CD4-positive, alpha-beta T cell (primary cell): Measurements from ENCODE around the gene ASTN2. TPM values are rescaled to one million over a fixed set of nuclear protein-coding genes. Genes with fewer than 3 reads are reported as not detected.

Source experiments
- ATAC-seq: fragments of 200-7000 bp; cut with Tn5 transposase; one replicate; pipeline ENCODE4 v1.10.0; 2022; ENCODE audit warnings: mild to moderate bottlenecking; ENCODE audit not compliant: poor library complexity
- CTCF ChIA-PET: fragments of 350-600 bp; sonication (Branson Sonifier 250); formaldehyde crosslinking; loops from one replicate; lab custom pipeline; 2021; ENCODE audit warnings: antibody characterized with exemption, inconsistent platforms; lab: Charles Lee
- POLR2A ChIA-PET: fragments of 350-600 bp; sonication (Branson Sonifier 250); formaldehyde crosslinking; loops from one replicate; lab custom pipeline; 2021; ENCODE audit warnings: antibody characterized with exemption, inconsistent platforms; lab: Charles Lee
- DNase-seq, 14 experiments: peaks; one replicate each; pipeline ENCODE4 v3.0.0-alpha.2; 2013 to 2020; ENCODE audit warnings: mixed read lengths in 2 of 14
- H3K27ac ChIP-seq, 2 donors: one replicate each; pipeline versions ENCODE4 v1.5.1 to v1.7.0; 2013; ENCODE audit warnings: low read length in 2 of 2, low read depth in 1 of 2, mild to moderate bottlenecking in 1 of 2
- H3K27me3 ChIP-seq, 2 experiments: 1 replicate in 1 of 2; 2 replicates in 1 of 2; pipeline versions ENCODE4 v1.6.1 to v1.7.0; 2013; ENCODE audit warnings: low read length in 2 of 2, control low read depth in 1 of 2, mild to moderate bottlenecking in 1 of 2, moderate library complexity in 1 of 2; ENCODE audit not compliant: insufficient read depth in 2 of 2, control insufficient read depth in 1 of 2
- H3K36me3 ChIP-seq: one replicate; pipeline ENCODE4 v1.6.1; 2013; ENCODE audit warnings: low read length, control low read depth; ENCODE audit not compliant: insufficient read depth
- H3K4me1 ChIP-seq: one replicate; pipeline ENCODE4 v1.6.1; 2013; ENCODE audit warnings: low read length, control low read depth; ENCODE audit not compliant: insufficient read depth
- H3K4me3 ChIP-seq: one replicate; pipeline ENCODE4 v1.5.1; 2013; ENCODE audit warnings: mild to moderate bottlenecking, low read length, moderate library complexity
- H3K9me3 ChIP-seq, 2 experiments: 1 replicate in 1 of 2; 2 replicates in 1 of 2; pipeline versions ENCODE4 v1.6.1 to v1.7.0; 2013; ENCODE audit warnings: low read length in 2 of 2, mild to moderate bottlenecking in 2 of 2, control low read depth in 1 of 2, moderate library complexity in 1 of 2; ENCODE audit not compliant: control insufficient read depth in 1 of 2, insufficient read depth in 1 of 2
- H3K27ac Mint-ChIP-seq: one replicate; pipeline ENCODE4 v1.8.0; 2020; ENCODE audit warnings: mixed read lengths
- H3K27me3 Mint-ChIP-seq: one replicate; pipeline ENCODE4 v1.8.0; 2021; ENCODE audit warnings: mixed read lengths
- H3K36me3 Mint-ChIP-seq: one replicate; pipeline ENCODE4 v1.8.0; 2021; ENCODE audit warnings: low read depth, mixed read lengths
- H3K4me1 Mint-ChIP-seq: one replicate; pipeline ENCODE4 v1.8.0; 2021; ENCODE audit warnings: low read depth, mixed read lengths
- H3K4me3 Mint-ChIP-seq: one replicate; pipeline ENCODE4 v1.8.0; 2020; ENCODE audit warnings: mild to moderate bottlenecking, mixed read lengths
- H3K9me3 Mint-ChIP-seq: one replicate; pipeline ENCODE4 v1.8.0; 2020; ENCODE audit warnings: mixed read lengths
- intact Hi-C, 2 experiments: fragments of 100-400 bp; cut with DNase I in 1 of 2; cut with micrococcal nuclease in 1 of 2; formaldehyde crosslinking; loops; one replicate each; pipeline versions ENCODE4 v1.15.1 to v1.9.0; 2023 to 2025; cut with DNase I, micrococcal nuclease
- total RNA-seq, 174 experiments: library from RNA in 2 of 174; stranded (reverse) in 2 of 174; gene quantifications; one replicate each; pipeline ENCODE4 v1.2.3 and lab custom pipeline; 2021 to 2026
- TF ChIP-seq, protein P1 (sequence below): fragments of 200-600 bp; IDR thresholded peaks from one replicate; pipeline ENCODE4 v1.8.0; 2022; ENCODE audit warnings: antibody characterized with exemption, mild to moderate bottlenecking

ASTN2 gene
- total RNA-seq, 2 experiments from 2014 or later = 2.3 to 2.4 TPM

DNA sequence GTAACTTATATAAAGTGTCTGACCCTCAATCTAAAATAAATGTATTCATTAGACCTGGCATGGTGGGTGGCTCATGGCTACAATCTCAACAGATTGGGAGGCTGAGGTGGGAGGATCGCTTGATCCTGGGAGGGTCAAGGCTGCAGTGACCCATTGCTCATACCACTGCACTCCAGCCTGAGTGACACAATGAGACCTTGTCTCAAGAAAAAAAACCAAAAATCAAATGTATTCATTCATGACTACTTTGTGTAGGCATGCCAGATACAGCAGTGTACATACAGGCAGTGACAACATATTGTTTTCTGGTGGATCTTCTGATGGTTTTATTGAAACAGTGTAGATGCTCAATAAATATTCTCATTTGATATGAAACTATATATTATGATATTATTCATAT lies 526.8 kb downstream of the ASTN2 start:
- no peaks in the 10 kb centered on the region for H3K9me3 Mint-ChIP-seq
- CTCF ChIA-PET = no interaction called here
- H3K4me3 Mint-ChIP-seq = no peak overlapping the region
- TF ChIP-seq, protein P1, sequence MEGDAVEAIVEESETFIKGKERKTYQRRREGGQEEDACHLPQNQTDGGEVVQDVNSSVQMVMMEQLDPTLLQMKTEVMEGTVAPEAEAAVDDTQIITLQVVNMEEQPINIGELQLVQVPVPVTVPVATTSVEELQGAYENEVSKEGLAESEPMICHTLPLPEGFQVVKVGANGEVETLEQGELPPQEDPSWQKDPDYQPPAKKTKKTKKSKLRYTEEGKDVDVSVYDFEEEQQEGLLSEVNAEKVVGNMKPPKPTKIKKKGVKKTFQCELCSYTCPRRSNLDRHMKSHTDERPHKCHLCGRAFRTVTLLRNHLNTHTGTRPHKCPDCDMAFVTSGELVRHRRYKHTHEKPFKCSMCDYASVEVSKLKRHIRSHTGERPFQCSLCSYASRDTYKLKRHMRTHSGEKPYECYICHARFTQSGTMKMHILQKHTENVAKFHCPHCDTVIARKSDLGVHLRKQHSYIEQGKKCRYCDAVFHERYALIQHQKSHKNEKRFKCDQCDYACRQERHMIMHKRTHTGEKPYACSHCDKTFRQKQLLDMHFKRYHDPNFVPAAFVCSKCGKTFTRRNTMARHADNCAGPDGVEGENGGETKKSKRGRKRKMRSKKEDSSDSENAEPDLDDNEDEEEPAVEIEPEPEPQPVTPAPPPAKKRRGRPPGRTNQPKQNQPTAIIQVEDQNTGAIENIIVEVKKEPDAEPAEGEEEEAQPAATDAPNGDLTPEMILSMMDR = no peak
- no peak overlapping the region for H3K4me3 ChIP-seq
- H3K36me3 Mint-ChIP-seq = no peaks in the 10 kb centered on the region
- H3K9me3 ChIP-seq = no peaks in the 10 kb centered on the region
- no peaks in the 10 kb centered on the region for H3K27me3 Mint-ChIP-seq
- no peaks in the 10 kb centered on the region for H3K4me1 Mint-ChIP-seq
- H3K27ac ChIP-seq = no peak overlapping the region
- intact Hi-C loops = no loop called here
- no peaks in the 10 kb centered on the region for H3K27me3 ChIP-seq
- H3K27ac Mint-ChIP-seq = no peak overlapping the region
- POLR2A ChIA-PET = no interaction called here
- no peaks in the 10 kb centered on the region for H3K36me3 ChIP-seq
- DNase-seq (no peak), ATAC-seq (no peak)
- no peaks in the 10 kb centered on the region for H3K4me1 ChIP-seq

DNA sequence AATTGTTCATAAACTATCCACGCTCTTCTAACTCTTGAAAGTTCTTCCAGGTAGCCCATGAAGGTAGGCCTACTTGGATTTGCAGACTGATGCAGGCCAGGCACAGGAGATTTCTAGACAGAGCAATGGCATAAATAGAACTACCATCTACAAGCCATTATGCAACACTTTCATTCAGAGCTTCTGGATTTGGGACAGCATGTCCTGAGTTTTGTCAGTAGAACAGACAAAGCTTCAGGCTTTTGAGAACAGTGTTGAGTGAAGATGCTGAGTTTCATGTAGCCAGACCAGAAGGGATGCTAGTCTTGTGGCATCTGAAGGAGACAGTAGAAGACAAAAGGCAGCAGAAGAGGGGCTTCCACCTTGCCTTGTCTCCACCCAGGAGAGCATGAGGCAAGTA lies 531.2 kb downstream of the ASTN2 start:
- TF ChIP-seq, protein P1 = no peak
- Histone ChIP-seq H3K27me3 (no peaks in the 10 kb centered on the region), H3K36me3 (no peaks in the 10 kb centered on the region), H3K4me3 (no peak overlapping the region), H3K4me1 (no peaks in the 10 kb centered on the region), H3K9me3 (peaks cover 0 to 4% of the 10 kb centered on the region in 2 experiments), H3K27ac (no peak overlapping the region)
- no peak overlapping the region for H3K4me3 Mint-ChIP-seq
- H3K27me3 Mint-ChIP-seq = no peaks in the 10 kb centered on the region
- H3K4me1 Mint-ChIP-seq = no peaks in the 10 kb centered on the region
- DNase-seq (no peak), ATAC-seq (no peak)
- intact Hi-C loops = no loop called here
- H3K9me3 Mint-ChIP-seq = no peaks in the 10 kb centered on the region
- no peaks in the 10 kb centered on the region for H3K36me3 Mint-ChIP-seq
- no peak overlapping the region for H3K27ac Mint-ChIP-seq
- ChIA-PET POLR2A (no interaction called here), CTCF (no interaction called here)

DNA sequence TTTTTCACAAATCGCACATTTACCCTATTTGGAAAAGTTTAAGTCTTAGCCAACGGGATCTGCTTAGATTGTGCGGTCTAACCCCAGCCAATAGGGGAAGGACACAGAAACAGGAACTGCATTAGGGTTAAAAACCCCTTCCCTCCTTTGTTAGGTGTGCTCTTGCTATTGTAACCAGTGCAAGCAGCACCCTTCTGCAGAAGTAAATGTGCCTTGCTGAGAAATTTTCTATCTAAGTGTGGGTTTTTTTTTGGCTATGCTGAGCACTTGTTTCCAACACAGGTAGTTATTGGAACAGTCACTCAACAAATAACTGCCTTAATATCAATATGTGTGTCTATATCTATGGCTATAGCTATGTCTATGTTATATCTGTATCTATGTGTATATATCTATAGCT lies 537.8 kb downstream of the ASTN2 start:
- Histone ChIP-seq H3K4me1 (no peaks in the 10 kb centered on the region), H3K4me3 (no peak overlapping the region), H3K9me3 (peaks cover 4 to 17% of the 10 kb centered on the region in 2 experiments), H3K27me3 (no peaks in the 10 kb centered on the region), H3K27ac (no peak overlapping the region), H3K36me3 (no peaks in the 10 kb centered on the region)
- intact Hi-C loops = no loop called here
- no peaks in the 10 kb centered on the region for H3K36me3 Mint-ChIP-seq
- no peak for DNase-seq
- H3K27ac Mint-ChIP-seq = no peak overlapping the region
- H3K9me3 Mint-ChIP-seq = peaks cover 10% of the 10 kb centered on the region
- H3K27me3 Mint-ChIP-seq = no peaks in the 10 kb centered on the region
- no peaks in the 10 kb centered on the region for H3K4me1 Mint-ChIP-seq
- no peak for ATAC-seq
- POLR2A ChIA-PET = no interaction called here
- TF ChIP-seq, protein P1 = no peak
- CTCF ChIA-PET = no interaction called here
- H3K4me3 Mint-ChIP-seq = no peak overlapping the region
